GM19324 (cell line): Measurements from ENCODE around the gene ZNF311.
"Not testable (repeated sequence)": the region's sequence is repeated elsewhere in the genome, so short reads cannot be mapped to it uniquely, and the experiment has no call there.

Experiments
- ATAC-seq: cut with Tn5 transposase; IDR thresholded peaks from one replicate; pipeline ENCODE4 v1.9.1; 2021; ENCODE audit warnings: mild to moderate bottlenecking, moderate library complexity; ENCODE audit not compliant: unreplicated experiment, low FRiP score

The ZNF311 gene

DNA sequence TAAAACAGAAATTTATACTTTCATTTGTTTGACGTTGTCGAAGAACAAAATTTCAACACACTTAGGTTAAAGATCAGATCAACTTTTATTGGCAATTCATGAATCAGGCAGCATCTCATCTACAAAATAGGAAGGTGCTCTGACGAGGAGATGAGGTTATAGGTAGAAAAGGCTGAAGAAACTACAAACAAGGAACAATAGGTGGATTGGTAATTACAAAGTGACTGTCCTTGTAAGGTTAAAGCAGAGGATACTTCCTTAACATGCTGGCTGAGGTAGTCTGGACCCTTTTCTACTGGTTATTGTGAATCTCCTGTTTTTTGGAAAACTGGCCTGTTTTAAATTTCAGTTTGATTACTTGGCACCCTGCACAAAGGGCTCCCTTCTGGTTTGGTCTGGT lies 48.8 kb downstream of the ZNF311 start:
- no peak for ATAC-seq

DNA sequence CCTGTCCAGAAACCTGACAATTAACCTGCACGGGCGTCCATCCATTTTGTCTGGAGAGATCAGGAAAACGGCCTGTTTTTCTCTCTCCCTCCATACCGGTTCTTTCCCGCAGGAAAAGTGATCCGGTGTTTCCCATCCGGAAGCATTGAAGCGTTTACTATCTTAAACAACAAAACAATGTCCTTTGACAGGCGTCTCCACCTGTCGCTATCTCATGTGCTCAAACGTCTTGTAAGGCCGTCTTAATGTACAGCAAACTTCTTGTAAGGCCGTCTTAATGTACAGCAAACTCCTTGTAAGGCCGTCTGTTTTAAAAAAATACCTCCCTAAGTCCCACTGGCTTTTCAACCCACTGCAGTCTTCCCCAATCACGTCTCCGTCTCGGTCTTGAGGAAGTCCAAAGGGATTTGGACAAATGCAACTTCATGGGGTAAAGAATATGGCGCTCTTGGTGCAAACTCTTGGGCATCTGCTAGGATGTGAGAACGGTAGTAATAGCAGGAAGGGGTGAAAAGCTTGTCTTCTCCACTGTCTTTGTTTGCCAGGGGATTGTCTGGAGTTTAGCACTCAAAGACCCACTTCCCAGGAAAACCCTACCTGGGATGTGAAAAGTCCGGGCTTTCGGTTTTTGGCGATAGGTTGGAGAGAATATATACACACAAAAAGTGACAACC lies 51.4 kb downstream of the ZNF311 start:
- no peak for ATAC-seq

DNA sequence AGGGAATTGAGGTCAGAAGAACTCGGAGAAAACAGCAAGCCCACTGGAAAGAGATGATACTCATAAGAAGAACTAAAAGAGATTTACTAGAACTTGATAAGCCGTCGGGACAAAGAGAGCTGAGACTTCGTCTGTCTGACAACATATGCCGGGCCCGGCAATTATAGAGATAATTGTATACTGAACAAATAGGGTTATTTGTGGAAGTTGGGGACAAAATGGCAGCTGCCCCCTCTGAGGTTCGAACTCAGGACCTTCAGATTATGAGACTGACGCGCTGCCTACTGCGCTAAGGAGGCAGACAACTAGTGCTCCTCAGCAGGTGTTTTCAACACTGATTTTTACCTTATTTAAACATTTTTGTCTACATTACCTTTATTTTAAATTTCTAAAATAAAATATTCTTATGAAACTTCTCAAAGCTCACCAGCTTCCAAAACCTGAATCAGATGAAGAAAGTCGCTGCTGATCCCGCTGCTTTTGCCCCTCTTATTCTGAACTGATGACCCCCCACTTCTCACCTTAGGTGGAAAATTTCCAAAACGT lies 52.0 kb downstream of the ZNF311 start:
- no peak for ATAC-seq

DNA sequence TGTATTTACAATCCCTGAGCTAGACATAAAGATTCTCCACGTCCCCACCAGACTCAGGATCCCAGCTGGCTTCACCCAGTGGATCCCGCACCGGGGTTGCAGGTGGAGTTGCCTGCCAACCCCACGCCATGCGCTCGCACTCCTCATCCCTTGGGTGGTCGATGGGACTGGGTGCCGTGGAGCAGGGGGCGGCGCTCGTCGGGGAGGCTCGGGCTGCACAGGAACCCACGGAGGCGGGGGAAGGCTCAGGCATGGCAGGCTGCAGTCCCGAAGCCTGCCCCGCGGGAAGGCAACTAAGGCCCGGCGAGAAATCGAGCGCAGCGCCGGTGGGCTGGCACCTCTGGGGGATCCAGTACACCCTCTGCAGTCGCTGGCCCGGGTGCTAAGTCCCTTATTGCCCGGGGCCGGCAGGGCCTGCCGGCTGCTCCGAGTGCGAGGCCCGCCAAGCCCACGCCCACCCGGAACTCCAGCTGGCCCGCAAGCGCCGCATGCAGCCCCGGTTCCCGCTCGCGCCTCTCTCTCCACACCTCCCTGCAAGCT lies 55.4 kb downstream of the ZNF311 start:
- ATAC-seq, result not testable (repeated sequence)

DNA sequence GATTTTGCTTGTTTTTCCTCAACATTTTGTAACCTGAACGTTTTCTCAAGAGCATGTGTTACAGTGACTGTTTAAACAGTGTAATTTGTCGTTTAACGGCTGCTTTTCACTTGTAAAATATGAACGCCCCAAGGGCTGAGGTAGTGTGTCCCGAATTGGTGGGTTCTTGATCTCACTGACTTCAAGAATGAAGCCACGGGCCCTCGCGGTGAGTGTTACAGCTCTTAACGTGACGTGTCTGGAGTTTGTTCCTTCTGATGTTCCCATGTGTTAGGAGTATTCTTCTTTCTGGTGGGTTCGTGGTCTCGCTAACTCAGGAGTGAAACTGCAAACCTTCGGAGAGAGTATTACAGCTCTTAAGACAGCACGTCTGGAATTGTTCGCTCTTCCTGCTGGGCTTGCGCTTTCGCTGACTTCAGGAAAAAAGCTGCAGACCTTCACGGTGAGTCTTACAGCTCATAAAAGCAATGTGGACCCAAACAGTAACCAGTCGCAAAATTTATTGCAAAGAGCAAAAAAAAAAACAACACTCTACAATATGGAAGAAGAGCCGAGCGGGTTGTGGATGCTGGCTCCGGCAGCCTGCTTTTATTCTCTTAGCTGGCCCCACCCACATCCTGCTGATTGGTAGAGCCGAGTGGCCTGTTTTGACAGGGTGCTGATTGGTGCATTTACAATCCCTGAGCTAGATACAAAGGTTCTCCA lies 56.2 kb downstream of the ZNF311 start:
- ATAC-seq, result no peak

DNA sequence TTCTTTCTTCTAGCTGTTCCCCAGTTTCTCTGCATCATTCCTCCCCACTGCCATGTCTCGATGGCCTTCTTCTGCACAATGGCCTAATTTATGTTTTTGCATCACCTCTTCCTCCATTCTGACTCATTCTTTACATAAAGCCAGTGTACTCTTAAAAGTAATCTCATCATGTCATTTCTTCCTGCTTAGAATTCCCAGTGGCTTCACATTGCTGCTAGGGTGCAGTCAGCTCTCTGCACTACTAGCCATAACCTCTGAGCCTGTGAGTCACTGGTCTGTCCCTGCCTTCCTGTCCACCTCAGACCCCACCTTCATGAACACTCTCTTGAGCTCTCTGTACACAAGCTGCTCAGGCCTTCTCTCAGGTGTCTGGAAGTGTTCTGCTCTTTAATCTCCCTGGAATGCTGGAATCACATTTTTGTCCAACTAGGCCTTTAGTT lies 57.3 kb downstream of the ZNF311 start:
- no peak for ATAC-seq

DNA sequence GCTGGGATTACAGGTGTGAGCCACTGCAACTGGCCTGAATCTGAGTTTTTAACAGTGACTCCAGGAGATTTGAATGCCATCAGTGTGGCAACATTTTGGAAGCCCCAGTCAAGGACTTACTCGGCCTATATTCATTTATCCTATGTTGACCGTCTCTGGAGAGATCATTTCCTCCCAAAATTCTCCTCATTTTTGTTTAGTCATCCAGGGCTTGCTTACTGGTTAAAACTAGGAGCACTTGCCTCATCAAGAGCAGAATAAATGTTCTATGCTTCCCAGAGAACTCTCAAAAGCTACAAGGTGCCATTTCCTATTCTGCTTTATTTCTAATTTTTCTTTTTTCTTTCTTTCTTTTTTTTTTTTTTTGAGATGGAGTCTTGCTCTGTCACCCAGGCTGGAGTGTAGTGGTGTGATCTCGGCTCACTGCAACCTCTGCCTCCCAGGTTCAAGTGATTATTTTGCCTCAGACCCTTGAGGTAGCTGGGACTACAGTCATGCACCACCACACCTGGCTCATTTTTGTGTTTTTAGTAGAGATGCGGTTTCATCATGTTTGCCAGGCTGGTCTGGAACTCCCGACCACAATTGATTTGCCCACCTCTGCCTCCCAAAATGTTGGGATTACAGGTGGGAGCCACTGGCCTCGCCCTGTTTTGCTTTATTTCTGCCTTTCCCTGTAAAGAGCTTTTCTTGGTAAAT lies 57.9 kb downstream of the ZNF311 start:
- no peak for ATAC-seq

DNA sequence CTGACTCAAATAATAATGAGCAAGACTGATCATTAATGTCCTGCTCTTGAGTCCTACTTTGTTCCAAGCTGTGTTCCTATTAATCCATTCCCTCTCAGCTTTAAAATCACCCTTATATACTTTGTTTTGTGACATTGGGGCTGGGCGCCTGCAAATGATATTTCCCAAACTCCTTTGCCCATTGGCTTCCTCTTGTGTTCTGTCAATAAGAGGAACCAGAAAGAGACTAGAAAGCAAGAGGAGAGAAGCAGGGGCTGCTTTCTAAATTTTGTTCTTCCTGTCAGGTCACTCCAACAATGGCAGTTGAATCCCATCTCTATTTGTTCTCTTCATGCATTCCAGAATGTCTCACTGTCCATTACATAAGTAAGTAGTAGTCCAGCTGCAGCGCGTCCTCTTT lies 59.8 kb downstream of the ZNF311 start:
- no peak for ATAC-seq
